SK-N-SH (cell line): ENCODE results near the gene CPLX3. TPM values are rescaled to one million over a fixed set of nuclear protein-coding genes. Genes with fewer than 3 reads are reported as not detected.

Experiments used
- CTCF ChIA-PET: fragments of 300-600, 350-600 bp; formaldehyde crosslinking; extraction: SDS; loops from one replicate; lab custom pipeline; 2021; lab: Yijun Ruan, JAX
- POLR2A ChIA-PET: fragments of 350-600 bp; sonication (Branson Sonifier 250); formaldehyde crosslinking; extraction: SDS; loops from one replicate; lab custom pipeline; 2020; ENCODE audit warnings: antibody characterized with exemption, inconsistent platforms; lab: Yijun Ruan, JAX
- DNase-seq: peaks from one replicate; pipeline ENCODE4 v3.0.0; 2012
- H2AFZ ChIP-seq: fragments of 200-600 bp; sonication (generic); 2 replicates; pipeline ENCODE4 v1.8.1; 2016; ENCODE audit warnings: antibody characterized with exemption, mild to moderate bottlenecking, low read depth
- H3F3A ChIP-seq: fragments of 200-600 bp; sonication (generic); replicated peaks from 2 replicates; pipeline ENCODE3; 2016; ENCODE audit warnings: antibody characterized with exemption, mild to moderate bottlenecking; ENCODE audit not compliant: insufficient read depth
- H3K27ac ChIP-seq, 2 experiments: fragments of 200-500 bp in 1 of 2; fragments of 200-600 bp in 1 of 2; sonication (Bioruptor generic) in 1 of 2; sonication (generic), shearing (Covaris generic) in 1 of 2; 2 replicates each; pipeline versions ENCODE4 v1.5.1 to v1.6.1; 2014 to 2016; ENCODE audit warnings: low read depth in 2 of 2, inconsistent platforms in 1 of 2, low read length in 1 of 2, mild to moderate bottlenecking in 1 of 2, mixed read lengths in 1 of 2
- H3K27me3 ChIP-seq: fragments of 200-600 bp; sonication (generic), shearing (Covaris generic); 2 replicates; pipeline ENCODE4 v1.6.1; 2016; ENCODE audit warnings: mixed run types; ENCODE audit not compliant: insufficient read depth
- H3K36me3 ChIP-seq, 2 experiments: fragments of 200-500 bp in 1 of 2; fragments of 200-600 bp in 1 of 2; sonication (Bioruptor generic) in 1 of 2; sonication (generic) in 1 of 2; replicated peaks in 1 of 2; 2 replicates each; pipeline versions ENCODE3 to v1.5.1; 2014 to 2016; ENCODE audit warnings: low read length in 1 of 2, mild to moderate bottlenecking in 1 of 2; ENCODE audit not compliant: insufficient read depth in 2 of 2, control insufficient read depth in 1 of 2
- H3K4me1 ChIP-seq, 2 experiments: fragments of 200-500 bp in 1 of 2; fragments of 200-600 bp in 1 of 2; sonication (Bioruptor generic) in 1 of 2; sonication (generic), shearing (Covaris generic) in 1 of 2; 2 replicates each; pipeline versions ENCODE4 v1.5.1 to v1.6.1; 2014 to 2016; ENCODE audit warnings: low read depth in 1 of 2, low read length in 1 of 2, mixed run types in 1 of 2; ENCODE audit not compliant: insufficient read depth in 2 of 2, control insufficient read depth in 1 of 2
- H3K4me2 ChIP-seq: fragments of 200-600 bp; sonication (generic), shearing (Covaris generic); 2 replicates; pipeline ENCODE4 v1.6.1; 2017; ENCODE audit warnings: mixed run types
- H3K4me3 ChIP-seq, 2 experiments: fragments of 200-500 bp in 1 of 2; fragments of 200-600 bp in 1 of 2; sonication (Bioruptor generic) in 1 of 2; sonication (generic), shearing (Covaris generic) in 1 of 2; 2 replicates each; pipeline versions ENCODE4 v1.5.1 to v1.8.1; 2014 to 2016; ENCODE audit warnings: low read depth in 2 of 2, inconsistent platforms in 1 of 2, low read length in 1 of 2, mild to moderate bottlenecking in 1 of 2, mixed read lengths in 1 of 2, moderate library complexity in 1 of 2
- H3K79me2 ChIP-seq: fragments of 200-600 bp; sonication (generic); 2 replicates; pipeline ENCODE4 v1.8.1; 2017; ENCODE audit warnings: mild to moderate bottlenecking; ENCODE audit not compliant: insufficient read depth
- H3K9ac ChIP-seq: fragments of 200-600 bp; sonication (generic); 2 replicates; pipeline ENCODE4 v1.6.1; 2017; ENCODE audit warnings: mixed run types
- H3K9me2 ChIP-seq: fragments of 200-600 bp; sonication (generic); 2 replicates; pipeline ENCODE4 v1.6.1; 2017; ENCODE audit warnings: mixed run types
- H3K9me3 ChIP-seq: fragments of 200-600 bp; sonication (generic); 2 replicates; pipeline ENCODE4 v1.6.1; 2017; ENCODE audit warnings: mixed run types, mild to moderate bottlenecking, moderate library complexity
- H4K20me1 ChIP-seq: fragments of 200-600 bp; sonication (generic); 2 replicates; pipeline ENCODE4 v1.6.1; 2017; ENCODE audit warnings: mild to moderate bottlenecking, mixed run types; ENCODE audit not compliant: insufficient read depth
- ELF1 ChIP-seq: IDR thresholded peaks from 2 replicates; pipeline ENCODE4 v1.4.0; 2012
- FOSL2 ChIP-seq: IDR thresholded peaks from 2 replicates; pipeline ENCODE4 v1.4.0; 2012; ENCODE audit warnings: low read depth, mild to moderate bottlenecking, moderate library complexity, borderline replicate concordance
- GABPA ChIP-seq: IDR thresholded peaks from 2 replicates; pipeline ENCODE4 v1.4.0; 2012; ENCODE audit warnings: low read depth, mild to moderate bottlenecking
- NFIC ChIP-seq: IDR thresholded peaks from 2 replicates; pipeline ENCODE4 v1.4.0; 2012; ENCODE audit warnings: borderline replicate concordance
- RXRA ChIP-seq: IDR thresholded peaks from 2 replicates; pipeline ENCODE4 v1.4.0; 2012; ENCODE audit warnings: low read depth, mild to moderate bottlenecking, borderline replicate concordance
- TCF12 ChIP-seq: IDR thresholded peaks from 2 replicates; pipeline ENCODE4 v1.4.0; 2012
- WGBS: methylation state at CpG from one replicate; pipeline ENCODE4 v1.1.6; 2017; ENCODE audit warnings: low lambda C conversion rate; 5-methylcytosine and 5-hydroxymethylcytosine counted together
- polyA plus RNA-seq, 3 experiments: library from polyadenylated mRNA; depleted of rRNA; stranded (reverse); fragments of >200 nt; gene quantifications; 2 replicates each; pipeline ENCODE4 v1.2.3, GENCODE V29; 2012
- TF ChIP-seq, protein P1 (sequence below): fragments of 150-350 bp; IDR thresholded peaks from 2 replicates; pipeline ENCODE4 v1.6.1; 2017; ENCODE audit warnings: antibody characterized with exemption, low read length, low read depth, borderline replicate concordance
- TF ChIP-seq, protein P2 (sequence below): IDR thresholded peaks from 2 replicates; pipeline ENCODE4 v1.6.1; 2012; ENCODE audit warnings: mild to moderate bottlenecking, low read depth, low read length, moderate library complexity

The CPLX3 gene
- polyA plus RNA-seq, 1 of the 3 experiments (the other 2 are of a cell fraction): not detected

DNA sequence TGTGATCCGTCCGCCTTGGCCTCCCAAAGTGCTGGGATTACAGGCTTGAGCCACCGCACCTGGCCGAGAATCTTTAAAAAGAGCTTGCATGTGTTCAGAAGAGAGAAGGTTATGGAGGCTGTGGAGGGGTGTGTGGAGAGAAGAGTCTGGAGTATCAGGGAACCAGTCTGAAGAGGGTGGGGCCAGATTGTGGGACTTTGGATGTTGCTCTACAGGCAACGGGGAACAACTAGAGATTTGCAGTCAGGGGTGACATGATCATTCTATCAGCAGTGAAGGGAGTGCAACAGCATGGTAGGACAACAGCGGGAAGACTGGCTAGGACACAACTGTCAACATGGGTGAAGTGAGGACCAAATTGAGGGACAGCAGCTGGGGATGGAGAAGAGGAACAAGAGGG lies 37.9 kb downstream of the CPLX3 start:
- no peak overlapping the region for H3K27ac ChIP-seq
- WGBS: 97% methylated on average over 6 of the region's 6 CpGs
- H3F3A ChIP-seq: peaks cover 9% of the 10 kb centered on the region
- no peak overlapping the region for H3K4me2 ChIP-seq
- H3K27me3 ChIP-seq: no peaks in the 10 kb centered on the region
- H3K4me3 ChIP-seq: no peak overlapping the region
- H3K36me3 ChIP-seq: peaks cover 5 to 8% of the 10 kb centered on the region in 2 experiments
- POLR2A ChIA-PET: no interaction called here
- no peak for DNase-seq
- TF ChIP-seq GABPA (no peak), ELF1 (no peak)
- H2AFZ ChIP-seq: no peak overlapping the region
- H3K79me2 ChIP-seq: peaks cover 93% of the 10 kb centered on the region
- H3K9me2 ChIP-seq: no peaks in the 10 kb centered on the region
- peaks cover 0 to 11% of the 10 kb centered on the region in 2 experiments; a peak in 2 of 4 replicates for H3K4me1 ChIP-seq
- H3K9ac ChIP-seq: no peak overlapping the region
- CTCF ChIA-PET: no interaction called here
- peaks cover 40% of the 10 kb centered on the region for H4K20me1 ChIP-seq
- no peaks in the 10 kb centered on the region for H3K9me3 ChIP-seq

DNA sequence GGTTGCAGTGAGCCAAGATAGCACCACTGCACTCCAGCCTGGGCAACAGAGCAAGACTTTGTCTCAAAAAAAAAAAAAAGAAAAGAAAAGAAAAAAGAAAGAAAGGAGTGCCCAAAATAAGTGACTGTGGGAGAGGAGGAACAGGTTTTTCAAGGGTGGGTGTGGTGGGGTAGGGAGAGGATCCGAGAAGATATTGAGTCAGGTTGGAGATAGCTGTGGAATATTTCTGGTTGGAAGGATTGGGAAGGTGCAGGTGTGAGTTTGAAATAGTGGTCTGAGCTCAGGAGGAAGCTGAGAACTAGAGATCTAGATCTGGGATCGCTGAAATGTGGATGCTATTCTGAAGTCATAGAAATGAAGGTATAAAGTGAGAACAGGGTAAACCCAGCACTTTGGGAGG lies 38.9 kb downstream of the CPLX3 start:
- WGBS: 92% methylated on average over 2 of the region's 2 CpGs
- Histone ChIP-seq H3K36me3 (peaks cover 7 to 8% of the 10 kb centered on the region in 2 experiments), H3F3A (peaks cover 9% of the 10 kb centered on the region), H3K9me2 (no peaks in the 10 kb centered on the region), H3K4me1 (peaks cover 6 to 20% of the 10 kb centered on the region in 2 experiments; a peak in 3 of 4 replicates), H3K4me2 (no peak overlapping the region), H3K27ac (no peak overlapping the region), H4K20me1 (peaks cover 47% of the 10 kb centered on the region), H2AFZ (no peak overlapping the region), H3K4me3 (no peak overlapping the region), H3K79me2 (peaks cover 93% of the 10 kb centered on the region), H3K9me3 (no peaks in the 10 kb centered on the region), H3K9ac (no peak overlapping the region), H3K27me3 (no peaks in the 10 kb centered on the region)
- CTCF ChIA-PET: interaction anchor here (1.6 kb wide), 1 partner anchor 14 kb away, joined by 3 read pairs; no protein-coding TSS in a partner anchor
- POLR2A ChIA-PET: no interaction called here
- DNase-seq: no peak
- TF ChIP-seq RXRA: no peak
- no peak for TF ChIP-seq FOSL2
- TF ChIP-seq, protein P1, sequence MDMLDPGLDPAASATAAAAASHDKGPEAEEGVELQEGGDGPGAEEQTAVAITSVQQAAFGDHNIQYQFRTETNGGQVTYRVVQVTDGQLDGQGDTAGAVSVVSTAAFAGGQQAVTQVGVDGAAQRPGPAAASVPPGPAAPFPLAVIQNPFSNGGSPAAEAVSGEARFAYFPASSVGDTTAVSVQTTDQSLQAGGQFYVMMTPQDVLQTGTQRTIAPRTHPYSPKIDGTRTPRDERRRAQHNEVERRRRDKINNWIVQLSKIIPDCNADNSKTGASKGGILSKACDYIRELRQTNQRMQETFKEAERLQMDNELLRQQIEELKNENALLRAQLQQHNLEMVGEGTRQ: no peak
- no peak for TF ChIP-seq TCF12
- TF ChIP-seq, protein P2, sequence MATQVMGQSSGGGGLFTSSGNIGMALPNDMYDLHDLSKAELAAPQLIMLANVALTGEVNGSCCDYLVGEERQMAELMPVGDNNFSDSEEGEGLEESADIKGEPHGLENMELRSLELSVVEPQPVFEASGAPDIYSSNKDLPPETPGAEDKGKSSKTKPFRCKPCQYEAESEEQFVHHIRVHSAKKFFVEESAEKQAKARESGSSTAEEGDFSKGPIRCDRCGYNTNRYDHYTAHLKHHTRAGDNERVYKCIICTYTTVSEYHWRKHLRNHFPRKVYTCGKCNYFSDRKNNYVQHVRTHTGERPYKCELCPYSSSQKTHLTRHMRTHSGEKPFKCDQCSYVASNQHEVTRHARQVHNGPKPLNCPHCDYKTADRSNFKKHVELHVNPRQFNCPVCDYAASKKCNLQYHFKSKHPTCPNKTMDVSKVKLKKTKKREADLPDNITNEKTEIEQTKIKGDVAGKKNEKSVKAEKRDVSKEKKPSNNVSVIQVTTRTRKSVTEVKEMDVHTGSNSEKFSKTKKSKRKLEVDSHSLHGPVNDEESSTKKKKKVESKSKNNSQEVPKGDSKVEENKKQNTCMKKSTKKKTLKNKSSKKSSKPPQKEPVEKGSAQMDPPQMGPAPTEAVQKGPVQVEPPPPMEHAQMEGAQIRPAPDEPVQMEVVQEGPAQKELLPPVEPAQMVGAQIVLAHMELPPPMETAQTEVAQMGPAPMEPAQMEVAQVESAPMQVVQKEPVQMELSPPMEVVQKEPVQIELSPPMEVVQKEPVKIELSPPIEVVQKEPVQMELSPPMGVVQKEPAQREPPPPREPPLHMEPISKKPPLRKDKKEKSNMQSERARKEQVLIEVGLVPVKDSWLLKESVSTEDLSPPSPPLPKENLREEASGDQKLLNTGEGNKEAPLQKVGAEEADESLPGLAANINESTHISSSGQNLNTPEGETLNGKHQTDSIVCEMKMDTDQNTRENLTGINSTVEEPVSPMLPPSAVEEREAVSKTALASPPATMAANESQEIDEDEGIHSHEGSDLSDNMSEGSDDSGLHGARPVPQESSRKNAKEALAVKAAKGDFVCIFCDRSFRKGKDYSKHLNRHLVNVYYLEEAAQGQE: no peak
- no peak for TF ChIP-seq NFIC
